ENCODE measurements around the gene APLN. TPM values are rescaled to one million over a fixed set of nuclear protein-coding genes. Genes with fewer than 3 reads are reported as not detected.

Gene APLN
- total and polyA plus RNA-seq, 2 of the 13 experiments (the other 11 are each of a cell fraction or from before 2014, with no cell fraction given): 0.02 to 0.17 TPM

DNA sequence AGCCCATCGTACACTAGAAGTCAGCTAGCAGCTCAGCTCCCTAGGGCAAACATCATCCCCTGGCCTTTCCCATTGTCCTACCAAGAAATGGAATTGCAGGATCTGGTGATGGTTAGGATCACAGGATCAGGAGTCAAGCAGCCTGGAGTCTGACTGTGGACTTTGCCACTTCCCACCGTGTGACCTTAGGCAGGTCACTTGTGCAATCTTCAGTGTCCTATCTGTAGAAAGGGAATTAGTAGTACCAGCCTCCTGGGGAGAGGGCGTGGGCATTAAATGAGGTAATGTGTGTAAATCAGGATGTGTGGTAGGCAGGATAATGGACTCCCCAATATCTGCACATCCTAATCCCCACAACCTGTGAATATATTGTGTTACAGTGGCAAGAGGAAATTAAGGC, 38.6 kb upstream of the APLN start (continued):
- TF ChIP-seq, protein P1, sequence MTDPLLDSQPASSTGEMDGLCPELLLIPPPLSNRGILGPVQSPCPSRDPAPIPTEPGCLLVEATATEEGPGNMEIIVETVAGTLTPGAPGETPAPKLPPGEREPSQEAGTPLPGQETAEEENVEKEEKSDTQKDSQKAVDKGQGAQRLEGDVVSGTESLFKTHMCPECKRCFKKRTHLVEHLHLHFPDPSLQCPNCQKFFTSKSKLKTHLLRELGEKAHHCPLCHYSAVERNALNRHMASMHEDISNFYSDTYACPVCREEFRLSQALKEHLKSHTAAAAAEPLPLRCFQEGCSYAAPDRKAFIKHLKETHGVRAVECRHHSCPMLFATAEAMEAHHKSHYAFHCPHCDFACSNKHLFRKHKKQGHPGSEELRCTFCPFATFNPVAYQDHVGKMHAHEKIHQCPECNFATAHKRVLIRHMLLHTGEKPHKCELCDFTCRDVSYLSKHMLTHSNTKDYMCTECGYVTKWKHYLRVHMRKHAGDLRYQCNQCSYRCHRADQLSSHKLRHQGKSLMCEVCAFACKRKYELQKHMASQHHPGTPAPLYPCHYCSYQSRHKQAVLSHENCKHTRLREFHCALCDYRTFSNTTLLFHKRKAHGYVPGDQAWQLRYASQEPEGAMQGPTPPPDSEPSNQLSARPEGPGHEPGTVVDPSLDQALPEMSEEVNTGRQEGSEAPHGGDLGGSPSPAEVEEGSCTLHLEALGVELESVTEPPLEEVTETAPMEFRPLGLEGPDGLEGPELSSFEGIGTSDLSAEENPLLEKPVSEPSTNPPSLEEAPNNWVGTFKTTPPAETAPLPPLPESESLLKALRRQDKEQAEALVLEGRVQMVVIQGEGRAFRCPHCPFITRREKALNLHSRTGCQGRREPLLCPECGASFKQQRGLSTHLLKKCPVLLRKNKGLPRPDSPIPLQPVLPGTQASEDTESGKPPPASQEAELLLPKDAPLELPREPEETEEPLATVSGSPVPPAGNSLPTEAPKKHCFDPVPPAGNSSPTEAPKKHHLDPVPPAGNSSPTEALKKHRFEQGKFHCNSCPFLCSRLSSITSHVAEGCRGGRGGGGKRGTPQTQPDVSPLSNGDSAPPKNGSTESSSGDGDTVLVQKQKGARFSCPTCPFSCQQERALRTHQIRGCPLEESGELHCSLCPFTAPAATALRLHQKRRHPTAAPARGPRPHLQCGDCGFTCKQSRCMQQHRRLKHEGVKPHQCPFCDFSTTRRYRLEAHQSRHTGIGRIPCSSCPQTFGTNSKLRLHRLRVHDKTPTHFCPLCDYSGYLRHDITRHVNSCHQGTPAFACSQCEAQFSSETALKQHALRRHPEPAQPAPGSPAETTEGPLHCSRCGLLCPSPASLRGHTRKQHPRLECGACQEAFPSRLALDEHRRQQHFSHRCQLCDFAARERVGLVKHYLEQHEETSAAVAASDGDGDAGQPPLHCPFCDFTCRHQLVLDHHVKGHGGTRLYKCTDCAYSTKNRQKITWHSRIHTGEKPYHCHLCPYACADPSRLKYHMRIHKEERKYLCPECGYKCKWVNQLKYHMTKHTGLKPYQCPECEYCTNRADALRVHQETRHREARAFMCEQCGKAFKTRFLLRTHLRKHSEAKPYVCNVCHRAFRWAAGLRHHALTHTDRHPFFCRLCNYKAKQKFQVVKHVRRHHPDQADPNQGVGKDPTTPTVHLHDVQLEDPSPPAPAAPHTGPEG (CRISPR knock-in tag; IDR thresholded peaks at IDR 0.05): no peak
- TF ChIP-seq PRDM15 (CRISPR knock-in tag; IDR thresholded peaks at IDR 0.05): peak; percentile 88
- TF ChIP-seq CEBPZ (IDR thresholded peaks at IDR 0.05; ENCODE audit: low read length): no peak
- TF ChIP-seq STAT6 (CRISPR knock-in tag; IDR thresholded peaks at IDR 0.05; ENCODE audit: borderline replicate concordance): no peak
- TF ChIP-seq, protein P2, sequence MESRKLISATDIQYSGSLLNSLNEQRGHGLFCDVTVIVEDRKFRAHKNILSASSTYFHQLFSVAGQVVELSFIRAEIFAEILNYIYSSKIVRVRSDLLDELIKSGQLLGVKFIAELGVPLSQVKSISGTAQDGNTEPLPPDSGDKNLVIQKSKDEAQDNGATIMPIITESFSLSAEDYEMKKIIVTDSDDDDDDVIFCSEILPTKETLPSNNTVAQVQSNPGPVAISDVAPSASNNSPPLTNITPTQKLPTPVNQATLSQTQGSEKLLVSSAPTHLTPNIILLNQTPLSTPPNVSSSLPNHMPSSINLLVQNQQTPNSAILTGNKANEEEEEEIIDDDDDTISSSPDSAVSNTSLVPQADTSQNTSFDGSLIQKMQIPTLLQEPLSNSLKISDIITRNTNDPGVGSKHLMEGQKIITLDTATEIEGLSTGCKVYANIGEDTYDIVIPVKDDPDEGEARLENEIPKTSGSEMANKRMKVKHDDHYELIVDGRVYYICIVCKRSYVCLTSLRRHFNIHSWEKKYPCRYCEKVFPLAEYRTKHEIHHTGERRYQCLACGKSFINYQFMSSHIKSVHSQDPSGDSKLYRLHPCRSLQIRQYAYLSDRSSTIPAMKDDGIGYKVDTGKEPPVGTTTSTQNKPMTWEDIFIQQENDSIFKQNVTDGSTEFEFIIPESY (CRISPR knock-in tag; IDR thresholded peaks at IDR 0.05): no peak
- no peak for TF ChIP-seq TEAD3 (CRISPR knock-in tag; optimal IDR thresholded peaks at IDR 0.05; ENCODE audit: borderline replicate concordance)
- no peak for TF ChIP-seq ZNF747 (CRISPR knock-in tag; IDR thresholded peaks at IDR 0.05; ENCODE audit: borderline replicate concordance)
- TF ChIP-seq, protein P3, sequence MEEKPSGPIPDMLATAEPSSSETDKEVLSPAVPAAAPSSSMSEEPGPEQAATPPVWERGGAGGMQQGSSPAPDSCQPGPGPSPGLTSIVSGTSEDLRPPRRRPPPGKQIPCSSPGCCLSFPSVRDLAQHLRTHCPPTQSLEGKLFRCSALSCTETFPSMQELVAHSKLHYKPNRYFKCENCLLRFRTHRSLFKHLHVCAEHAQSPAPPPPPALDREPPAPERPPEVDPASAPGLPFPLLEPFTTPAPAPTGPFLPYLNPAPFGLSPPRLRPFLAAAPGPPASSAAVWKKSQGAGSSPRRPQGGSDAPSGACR (CRISPR knock-in tag; IDR thresholded peaks at IDR 0.05): no peak
